ENCODE results near the gene GPHN.

Gene GPHN

DNA sequence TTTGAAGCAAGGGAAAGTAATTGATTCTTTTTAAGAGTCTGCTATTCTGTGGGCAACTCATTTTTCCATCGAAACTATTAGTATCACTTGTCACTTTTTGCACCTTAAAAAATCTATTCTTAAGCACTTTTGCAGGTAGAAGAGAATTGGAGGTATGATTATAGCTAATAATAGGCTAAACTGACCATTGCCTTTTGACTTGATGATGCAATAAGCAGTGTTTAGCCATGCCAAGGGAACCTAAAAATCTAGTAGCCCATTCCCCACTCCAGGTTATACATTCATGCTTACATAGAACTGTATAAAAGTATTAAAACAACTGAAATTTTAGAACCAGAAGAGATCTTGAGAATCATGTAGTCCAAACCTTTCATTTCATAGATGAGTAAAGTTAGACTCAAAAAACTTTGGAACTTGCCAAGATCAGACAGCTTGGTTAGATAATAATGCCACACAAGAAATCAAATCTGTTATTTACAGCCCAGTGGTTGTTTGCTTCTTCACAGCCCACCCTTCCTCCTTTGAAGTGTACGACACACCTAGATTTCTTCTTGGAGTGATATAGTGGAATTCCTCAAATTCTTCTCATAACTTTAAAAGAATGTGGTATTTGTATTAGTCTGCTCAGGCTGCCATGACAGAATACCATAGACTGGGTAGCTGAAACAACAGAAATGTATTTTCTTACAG, 659.6 kb downstream of the GPHN start:
- no peak for DNase-seq (ENCODE audit: low read depth)

DNA sequence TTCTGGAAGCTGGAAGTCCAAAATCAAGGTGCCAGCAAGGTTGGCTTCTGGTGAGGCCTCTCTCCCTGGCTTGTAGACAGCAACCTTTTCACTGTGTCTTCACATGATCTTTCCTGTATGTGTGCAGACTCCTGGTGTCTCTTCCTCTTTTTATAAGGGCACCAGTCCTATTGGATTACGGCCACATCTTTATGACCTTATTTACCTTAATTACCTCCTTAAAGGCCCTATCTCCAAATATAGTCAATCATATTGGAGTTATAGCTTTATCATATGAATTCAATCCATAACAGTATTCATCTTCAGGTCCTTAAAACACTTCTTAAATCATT, 660.1 kb downstream of the GPHN start:
- no peak for DNase-seq (ENCODE audit: low read depth)

DNA sequence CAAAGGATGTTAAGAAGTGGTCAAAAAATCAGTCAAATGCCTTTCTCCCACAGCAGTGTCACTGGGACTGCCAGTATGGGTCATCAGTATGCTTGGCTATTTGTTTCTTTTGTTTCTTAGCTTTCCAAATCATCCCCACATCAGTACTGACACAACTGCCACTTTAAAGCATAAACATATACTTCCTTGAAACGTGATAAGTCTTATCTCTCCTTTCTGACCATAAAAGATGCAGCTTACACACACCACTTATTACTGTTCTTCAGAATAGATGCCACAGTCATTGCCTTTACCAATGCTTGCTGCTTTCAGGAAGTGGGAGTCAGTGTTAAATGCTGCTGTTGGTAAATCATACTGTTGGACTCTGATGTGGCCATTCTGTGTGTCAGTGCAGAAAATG, 662.7 kb downstream of the GPHN start:
- DNase-seq (ENCODE audit: low read depth): no peak

DNA sequence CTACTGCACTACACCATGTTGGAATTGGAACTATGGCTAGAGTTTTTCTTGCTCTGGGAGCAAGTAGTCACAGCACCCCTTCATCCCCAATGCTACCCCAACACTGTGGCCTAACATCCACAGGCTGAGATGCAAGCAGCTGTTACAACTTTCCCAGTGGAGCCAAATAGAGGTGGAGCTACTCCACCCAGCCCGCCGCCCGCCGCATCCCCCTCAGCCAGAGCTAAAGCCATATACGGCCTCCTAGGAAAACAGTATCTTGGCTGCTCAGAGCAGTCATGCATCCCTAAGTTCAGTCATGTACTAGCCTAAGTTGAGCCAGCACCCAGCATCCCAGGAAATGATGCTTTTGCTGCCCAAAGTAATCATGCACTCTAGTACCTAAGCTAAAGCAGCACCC, 664.1 kb downstream of the GPHN start:
- no peak for DNase-seq (ENCODE audit: low read depth)

- DNase-seq (ENCODE audit: low read depth): no peak
These were observed 664.6 kb downstream of the GPHN start for GRCh38 chr14:67172520-67172919.

GRCh38 chr14:67173719-67174118, 665.8 kb downstream of the GPHN start:
- no peak for DNase-seq (ENCODE audit: low read depth)

DNA sequence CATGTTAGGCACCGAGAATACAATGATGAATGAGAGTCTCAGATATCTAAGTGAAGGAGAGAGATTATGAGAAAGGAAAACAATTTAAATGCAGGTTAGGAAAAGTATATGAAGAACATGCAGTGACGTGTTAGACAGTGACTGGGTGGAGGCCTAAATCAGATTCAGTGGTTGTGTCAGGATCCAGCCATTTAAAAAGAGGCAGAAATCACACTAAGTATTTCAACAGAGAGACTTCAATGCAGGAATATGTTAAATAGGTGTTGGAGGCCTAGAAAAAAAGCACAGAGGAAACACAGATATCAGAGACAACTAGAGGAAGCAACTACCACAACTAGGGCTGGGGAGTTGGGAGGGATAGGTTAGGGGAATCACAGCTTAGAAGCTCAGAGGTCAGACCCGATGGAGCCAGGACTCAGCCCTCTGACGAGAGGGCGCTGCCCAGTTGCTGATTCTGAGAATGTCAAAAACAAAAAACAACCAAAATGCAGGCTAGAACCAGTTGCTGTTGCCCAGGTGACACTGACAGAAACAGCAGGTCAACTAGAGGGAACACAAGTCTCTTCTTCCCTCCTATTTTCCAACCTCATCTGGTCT, 678.3 kb downstream of the GPHN start:
- no peak for DNase-seq (ENCODE audit: low read depth)

DNA sequence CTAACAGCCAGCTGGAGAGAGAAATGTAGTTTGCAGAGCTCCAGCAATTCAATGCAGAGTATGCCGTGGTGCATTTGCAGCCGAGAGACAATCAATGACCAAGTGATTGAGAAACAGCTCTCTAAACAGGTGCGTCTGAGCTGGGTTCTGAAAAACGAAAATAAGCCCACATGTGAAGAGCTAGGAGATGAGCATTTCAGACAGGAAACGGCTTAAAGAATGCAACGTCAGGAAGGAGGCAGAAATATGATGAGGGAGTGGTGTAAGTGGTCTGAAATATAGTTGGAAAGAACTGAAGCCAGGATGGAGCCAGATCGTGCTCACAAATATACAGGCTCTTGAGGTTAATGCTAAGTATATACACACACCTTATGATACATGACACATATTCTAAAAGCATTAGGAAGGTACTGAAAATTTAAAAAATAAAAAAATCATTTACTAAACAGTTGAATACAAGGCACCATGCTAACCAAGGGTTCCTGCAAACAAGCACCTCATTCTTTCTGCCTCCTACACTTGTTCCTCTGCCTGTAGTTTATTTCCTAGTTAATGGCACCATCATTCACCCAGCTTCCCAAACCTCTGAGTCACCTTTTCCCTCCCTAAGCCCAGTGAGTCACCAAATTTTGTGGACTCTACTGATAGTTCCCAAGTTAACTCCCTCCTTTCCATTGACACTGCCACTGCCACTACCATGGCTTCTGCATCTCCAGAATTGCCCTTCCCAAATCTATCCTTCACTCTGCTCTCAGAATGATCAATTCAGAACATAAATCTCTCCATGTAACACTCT, 679.0 kb downstream of the GPHN start:
- no peak for DNase-seq (ENCODE audit: low read depth)

- DNase-seq (ENCODE audit: low read depth): no peak
These were observed 679.9 kb downstream of the GPHN start for GRCh38 chr14:67187826-67188225.

DNA sequence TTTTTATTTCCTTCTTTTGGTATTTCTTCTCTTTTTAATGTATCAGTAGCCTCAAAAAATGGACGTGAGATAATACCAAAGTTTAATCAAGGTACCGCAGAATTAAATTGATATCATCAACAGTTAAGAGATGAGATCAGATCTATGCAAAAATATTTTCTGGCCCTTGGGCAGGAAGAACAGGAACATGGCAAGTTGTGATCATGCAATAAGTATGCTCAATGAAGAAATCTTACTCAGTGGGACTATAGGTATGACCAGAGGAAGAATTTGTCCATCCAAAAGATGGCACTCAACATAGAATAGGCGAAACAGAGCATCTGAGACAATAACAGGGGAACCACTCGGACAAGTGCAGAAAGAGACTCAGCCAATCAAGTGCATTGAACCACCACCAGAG, 680.4 kb downstream of the GPHN start:
- DNase-seq (ENCODE audit: low read depth): no peak

GRCh38 chr14:67191768-67192290, 683.9 kb downstream of the GPHN start:
- DNase-seq (ENCODE audit: low read depth): no peak

- DNase-seq (ENCODE audit: low read depth): no peak
These were observed 684.4 kb downstream of the GPHN start for GRCh38 chr14:67192366-67192765.

DNA sequence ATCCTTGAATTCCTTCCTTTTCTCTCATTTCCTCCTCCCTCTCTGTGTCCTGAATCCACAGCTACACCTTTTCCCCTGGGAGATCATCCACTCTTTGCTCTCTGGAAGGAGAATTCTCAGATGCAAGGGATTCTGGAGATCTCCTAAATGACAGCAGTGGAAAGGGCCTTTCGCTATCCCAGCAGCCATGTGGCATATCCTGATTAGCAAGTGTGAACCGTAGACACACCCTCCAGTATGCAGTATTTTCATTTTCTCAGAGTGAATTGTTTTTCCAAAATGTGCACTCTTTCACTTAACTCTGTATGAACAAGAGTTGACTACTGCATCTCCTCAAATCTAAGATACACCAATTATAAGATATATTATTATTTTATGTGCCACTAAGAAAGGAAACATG, 687.3 kb downstream of the GPHN start:
- DNase-seq (ENCODE audit: low read depth): no peak

DNA sequence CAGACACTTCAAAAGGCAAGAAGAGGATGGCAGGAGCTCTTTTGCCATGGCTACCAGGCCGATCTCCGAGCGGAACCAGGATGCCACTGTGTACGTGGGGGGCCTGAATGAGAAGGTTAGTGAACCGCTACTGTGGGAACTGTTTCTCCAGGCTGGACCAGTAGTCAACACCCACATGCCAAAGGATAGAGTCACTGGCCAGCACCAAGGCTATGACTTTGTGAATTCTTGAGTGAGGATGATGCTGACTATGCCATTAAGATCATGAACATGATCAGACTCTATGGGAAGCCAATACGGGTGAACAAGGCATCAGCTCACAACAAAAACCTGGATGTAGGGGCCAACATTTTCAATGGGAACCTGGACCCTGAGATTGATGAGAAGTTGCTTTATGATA, 691.1 kb downstream of the GPHN start:
- no peak for DNase-seq (ENCODE audit: low read depth)

DNA sequence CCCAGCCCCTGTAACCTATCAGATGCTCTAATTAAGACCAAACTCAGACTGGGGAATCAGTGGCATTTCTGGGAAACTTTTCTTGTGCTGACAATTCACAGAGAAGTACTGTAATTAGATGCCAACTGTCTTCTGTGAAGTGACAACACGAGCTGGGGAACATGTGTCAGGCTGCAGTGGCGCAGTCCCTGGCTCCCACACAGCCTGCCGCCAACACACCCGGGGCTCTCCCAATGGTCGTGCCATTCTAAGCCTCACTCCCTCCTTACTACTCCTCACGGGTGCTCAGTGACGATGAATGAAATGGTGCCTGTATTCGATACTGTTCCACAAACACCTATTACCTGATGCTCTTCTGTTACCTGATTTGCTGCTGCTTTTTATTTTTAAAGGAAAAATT, 699.9 kb downstream of the GPHN start:
- DNase-seq (ENCODE audit: low read depth): no peak

- DNase-seq (ENCODE audit: low read depth): no peak
These were observed 710.2 kb downstream of the GPHN start for GRCh38 chr14:67218126-67218525.

DNA sequence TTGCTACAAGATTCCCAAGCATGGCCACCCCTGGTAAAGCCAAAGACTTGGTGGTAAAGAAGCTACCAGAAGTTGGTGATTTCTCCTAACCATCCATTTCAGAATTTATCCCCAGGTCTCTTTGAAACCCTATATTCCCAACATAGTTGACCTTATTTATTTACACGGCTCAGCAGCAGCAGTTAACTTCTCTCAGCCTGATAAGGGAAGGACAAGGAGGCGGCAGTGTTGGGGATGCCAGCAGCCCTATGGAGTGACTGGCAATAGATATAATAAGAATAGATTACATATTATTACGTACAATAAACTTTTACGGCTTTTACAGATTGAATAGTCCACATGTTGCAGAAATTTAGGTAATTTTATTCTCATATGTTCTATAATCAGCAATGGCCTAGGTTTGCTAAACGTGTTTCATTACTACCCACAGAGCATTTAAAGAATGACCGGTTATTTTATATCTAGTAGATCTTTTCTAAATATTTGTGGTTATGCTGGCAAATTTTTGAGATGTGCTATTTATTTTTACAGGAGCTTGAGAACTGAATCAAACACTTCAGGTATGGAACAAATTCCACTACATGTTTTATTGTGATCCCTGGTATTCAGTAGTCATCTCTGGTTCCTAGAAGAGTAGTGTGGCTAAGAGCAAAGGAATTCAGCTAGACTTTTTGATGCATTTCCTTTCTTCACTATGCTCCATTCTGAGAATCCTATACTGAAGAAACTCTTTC, 713.5 kb downstream of the GPHN start:
- DNase-seq (ENCODE audit: low read depth): no peak

- DNase-seq (ENCODE audit: low read depth): no peak
These were observed 714.0 kb downstream of the GPHN start for GRCh38 chr14:67221982-67222328.

GRCh38 chr14:67225523-67225922, 717.6 kb downstream of the GPHN start:
- DNase-seq (ENCODE audit: low read depth): no peak

DNA sequence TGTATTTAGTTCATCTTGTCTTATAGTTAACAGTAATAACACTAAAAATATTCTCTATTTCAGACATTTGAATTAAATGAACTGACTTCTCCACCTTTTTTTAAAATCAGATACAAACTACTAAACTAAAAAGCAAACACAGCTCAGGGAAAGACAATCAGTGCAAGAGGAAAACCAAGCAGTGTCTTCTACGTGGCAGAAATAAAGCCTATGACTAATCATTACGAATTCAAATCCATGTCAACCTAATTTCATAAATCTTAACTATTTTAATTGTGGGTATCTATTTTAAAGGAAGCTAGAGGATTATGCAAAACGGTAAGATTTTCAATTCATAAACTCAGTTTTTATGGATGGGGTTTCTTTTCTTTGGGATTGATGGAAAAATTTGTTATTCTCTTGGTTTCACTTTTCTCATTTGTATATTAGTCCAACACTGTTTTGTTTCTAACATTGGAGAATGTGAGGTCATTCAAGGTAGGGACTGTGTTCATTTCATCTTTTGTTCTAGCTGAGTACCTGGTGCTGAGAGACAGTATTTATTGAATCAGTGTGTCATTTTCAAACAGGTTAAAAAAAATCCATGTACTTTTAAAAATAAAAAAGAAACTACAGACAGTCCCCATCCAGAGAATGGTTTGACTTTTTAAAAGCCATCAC, 720.5 kb downstream of the GPHN start:
- no peak for DNase-seq (ENCODE audit: low read depth)

All from activated gamma-delta T cell treated with anti-CD3 and anti-CD28 coated beads, Interleukin-2, amount 50 U/mL, for 16 hours (primary cell).